ENCODE measurements around the gene APMAP. TPM values are rescaled to one million over a fixed set of nuclear protein-coding genes. Genes with fewer than 3 reads are reported as not detected.

The APMAP gene
- total RNA-seq, 1 donor from 2014 or later, result 71.7 TPM

DNA sequence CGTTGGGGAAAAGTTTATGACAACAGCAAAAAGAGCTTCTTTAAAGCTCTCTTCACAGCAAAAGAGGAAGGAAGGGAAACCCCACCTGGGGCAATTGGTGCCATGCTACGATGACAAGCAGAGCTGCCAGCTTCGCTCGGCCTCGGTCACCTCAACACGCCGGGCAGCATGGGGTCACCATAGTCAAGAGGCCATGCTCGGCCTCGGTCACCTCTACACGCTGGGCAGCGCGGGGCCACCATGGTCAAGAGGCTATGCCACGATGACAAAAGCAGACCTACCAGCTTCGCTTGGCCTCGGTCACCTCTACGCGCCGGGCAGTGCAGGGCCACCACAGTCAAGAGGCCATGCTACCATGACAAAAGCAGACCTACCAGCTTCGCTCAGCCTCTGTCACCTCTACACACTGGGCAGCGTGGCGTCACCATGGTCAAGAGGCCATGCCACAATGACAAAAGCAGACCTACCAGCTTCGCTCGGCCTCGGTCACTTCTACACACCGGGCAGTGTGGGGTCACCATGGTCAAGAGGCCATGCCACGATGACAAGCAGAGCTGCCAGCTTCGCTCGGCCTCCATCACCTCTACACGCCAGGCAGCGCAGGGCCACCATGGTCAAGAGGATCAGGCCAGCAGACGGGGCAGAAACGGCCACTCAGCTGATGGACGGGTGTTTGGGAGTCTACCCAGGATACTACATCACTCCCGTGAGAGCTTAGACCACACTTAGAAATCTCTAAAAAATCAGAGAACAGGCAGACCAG is 12.1 kb downstream of the APMAP start:
- H3K4me3 ChIP-seq, result no peak overlapping the region
- no peaks in the 10 kb centered on the region for H3F3A ChIP-seq (ENCODE audit: low read depth)
- H3K27ac Mint-ChIP-seq, result no peak overlapping the region
- H3K9me3 Mint-ChIP-seq, result peaks cover 24% of the 10 kb centered on the region
- H3K9me3 ChIP-seq (ENCODE audit: low read depth), result peaks cover 12% of the 10 kb centered on the region
- H3K4me1 ChIP-seq, result no peaks in the 10 kb centered on the region
- H3K79me2 ChIP-seq (ENCODE audit: low read depth), result peaks cover 11% of the 10 kb centered on the region
- peaks cover 7% of the 10 kb centered on the region for H3K27me3 Mint-ChIP-seq (ENCODE audit: insufficient read depth, low read depth)
- H3K36me3 ChIP-seq, result peaks cover 10% of the 10 kb centered on the region
- H3K4me3 Mint-ChIP-seq, result no peak overlapping the region
- no peak for DNase-seq (ENCODE audit: low spot score)
- H3K4me1 Mint-ChIP-seq, result peaks cover 3% of the 10 kb centered on the region
- H3K4me2 ChIP-seq, result no peak overlapping the region
- no peaks in the 10 kb centered on the region for H3K27me3 ChIP-seq
- no peak overlapping the region for H2AFZ ChIP-seq (replicated peaks)
- H4K20me1 ChIP-seq (ENCODE audit: low read depth), result no peaks in the 10 kb centered on the region
- TF ChIP-seq, protein P1, sequence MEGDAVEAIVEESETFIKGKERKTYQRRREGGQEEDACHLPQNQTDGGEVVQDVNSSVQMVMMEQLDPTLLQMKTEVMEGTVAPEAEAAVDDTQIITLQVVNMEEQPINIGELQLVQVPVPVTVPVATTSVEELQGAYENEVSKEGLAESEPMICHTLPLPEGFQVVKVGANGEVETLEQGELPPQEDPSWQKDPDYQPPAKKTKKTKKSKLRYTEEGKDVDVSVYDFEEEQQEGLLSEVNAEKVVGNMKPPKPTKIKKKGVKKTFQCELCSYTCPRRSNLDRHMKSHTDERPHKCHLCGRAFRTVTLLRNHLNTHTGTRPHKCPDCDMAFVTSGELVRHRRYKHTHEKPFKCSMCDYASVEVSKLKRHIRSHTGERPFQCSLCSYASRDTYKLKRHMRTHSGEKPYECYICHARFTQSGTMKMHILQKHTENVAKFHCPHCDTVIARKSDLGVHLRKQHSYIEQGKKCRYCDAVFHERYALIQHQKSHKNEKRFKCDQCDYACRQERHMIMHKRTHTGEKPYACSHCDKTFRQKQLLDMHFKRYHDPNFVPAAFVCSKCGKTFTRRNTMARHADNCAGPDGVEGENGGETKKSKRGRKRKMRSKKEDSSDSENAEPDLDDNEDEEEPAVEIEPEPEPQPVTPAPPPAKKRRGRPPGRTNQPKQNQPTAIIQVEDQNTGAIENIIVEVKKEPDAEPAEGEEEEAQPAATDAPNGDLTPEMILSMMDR (IDR thresholded peaks at IDR 0.05), result no peak
- TF ChIP-seq EZH2phosphoT487 (IDR thresholded peaks at IDR 0.05) (no peak), EZH2 (IDR thresholded peaks at IDR 0.05) (no peak)
- no peak overlapping the region for H3K9ac ChIP-seq
- no peak overlapping the region for H3K27ac ChIP-seq
- H3K36me3 Mint-ChIP-seq, result peaks cover 70% of the 10 kb centered on the region

DNA sequence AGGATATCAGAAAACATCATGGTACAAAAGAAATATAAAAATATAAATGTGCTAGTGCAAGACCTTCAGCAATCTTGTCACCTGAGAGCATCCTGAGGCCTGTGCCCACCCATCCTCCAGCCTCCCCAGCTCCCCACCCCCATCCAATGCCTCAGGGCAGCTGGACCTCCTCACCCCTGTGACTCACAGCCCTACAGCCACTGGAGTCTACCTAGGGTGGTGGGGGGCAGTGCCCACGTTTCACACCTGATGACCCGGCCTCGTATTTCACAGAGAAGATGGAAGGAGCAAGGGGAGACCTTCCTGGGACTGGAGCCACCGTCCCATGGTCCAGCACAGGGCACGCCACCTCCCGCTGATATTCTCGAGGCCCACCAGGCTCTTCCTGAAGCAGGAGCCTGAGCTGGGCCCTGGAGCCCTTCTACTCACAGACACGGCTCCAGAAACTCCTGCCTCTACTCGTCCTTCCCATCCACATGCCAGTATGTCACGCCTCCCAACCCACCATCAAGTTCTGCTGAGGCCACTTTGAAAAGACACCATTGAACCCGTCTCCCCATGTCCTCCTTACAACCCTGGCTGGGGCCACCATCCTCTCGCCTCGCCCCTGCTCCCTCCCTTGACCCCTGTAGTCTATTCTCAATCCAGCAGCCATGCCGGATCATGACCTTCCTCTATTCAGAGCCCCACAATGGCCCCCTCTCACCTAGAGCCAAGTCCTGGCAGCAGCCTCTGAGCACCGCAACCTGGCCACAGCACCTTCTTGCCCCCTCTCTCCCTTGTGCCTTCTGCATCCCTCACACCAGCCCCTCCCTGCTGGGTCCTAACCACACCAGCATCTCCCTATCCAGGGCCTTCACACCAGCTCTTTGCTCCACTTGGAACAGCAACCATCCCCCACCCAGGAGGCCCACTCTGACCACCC is 13.3 kb downstream of the APMAP start:
- Histone ChIP-seq H3K9me3 (ENCODE audit: low read depth) (peaks cover 12% of the 10 kb centered on the region), H3K4me2 (no peak overlapping the region), H4K20me1 (ENCODE audit: low read depth) (no peaks in the 10 kb centered on the region), H3K27me3 (no peaks in the 10 kb centered on the region), H3K36me3 (peaks cover 10% of the 10 kb centered on the region), H3F3A (ENCODE audit: low read depth) (no peaks in the 10 kb centered on the region), H3K9ac (no peak overlapping the region), H3K27ac (no peak overlapping the region), H3K79me2 (ENCODE audit: low read depth) (peaks cover 8% of the 10 kb centered on the region), H3K4me1 (no peaks in the 10 kb centered on the region), H2AFZ (replicated peaks) (no peak overlapping the region), H3K4me3 (no peak overlapping the region)
- DNase-seq (ENCODE audit: low spot score), result no peak
- Mint-ChIP-seq H3K4me1 (peaks cover 3% of the 10 kb centered on the region), H3K27me3 (ENCODE audit: insufficient read depth, low read depth) (peaks cover 7% of the 10 kb centered on the region), H3K27ac (no peak overlapping the region), H3K4me3 (no peak overlapping the region), H3K9me3 (peaks cover 25% of the 10 kb centered on the region), H3K36me3 (peaks cover 75% of the 10 kb centered on the region)
- no peak for TF ChIP-seq EZH2 (IDR thresholded peaks at IDR 0.05)

DNA sequence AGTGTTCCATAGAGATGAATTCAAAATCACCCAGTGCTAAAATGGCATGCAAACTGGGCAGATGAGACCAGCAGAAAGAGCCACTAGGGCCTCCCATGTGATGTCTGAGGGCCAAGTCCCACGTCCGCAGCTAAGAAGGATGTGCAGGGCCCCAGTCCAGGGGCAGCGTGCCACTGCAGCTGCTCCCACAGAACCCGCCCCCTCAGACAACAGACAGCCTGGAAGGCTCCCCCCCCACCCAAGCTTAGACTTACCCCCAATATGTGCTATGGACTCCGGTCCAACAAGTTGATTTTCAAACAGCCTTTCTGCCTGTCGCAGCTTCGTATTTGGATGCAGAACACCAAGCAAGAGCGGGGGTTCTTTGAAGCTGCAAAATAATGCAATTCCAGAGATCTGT is 14.0 kb downstream of the APMAP start:
- H3K27me3 Mint-ChIP-seq (ENCODE audit: insufficient read depth, low read depth), result peaks cover 7% of the 10 kb centered on the region
- Histone ChIP-seq H3K4me1 (no peaks in the 10 kb centered on the region), H2AFZ (replicated peaks) (no peak overlapping the region), H3K79me2 (ENCODE audit: low read depth) (peaks cover 5% of the 10 kb centered on the region), H3K4me2 (no peak overlapping the region), H3K9me3 (ENCODE audit: low read depth) (peaks cover 12% of the 10 kb centered on the region), H3K9ac (no peak overlapping the region), H3K4me3 (no peak overlapping the region), H3K27me3 (no peaks in the 10 kb centered on the region), H3F3A (ENCODE audit: low read depth) (no peaks in the 10 kb centered on the region), H3K36me3 (peaks cover 8% of the 10 kb centered on the region), H4K20me1 (ENCODE audit: low read depth) (no peaks in the 10 kb centered on the region), H3K27ac (no peak overlapping the region)
- no peak for TF ChIP-seq EZH2 (IDR thresholded peaks at IDR 0.05)
- no peak overlapping the region for H3K27ac Mint-ChIP-seq
- H3K4me3 Mint-ChIP-seq, result no peak overlapping the region
- peaks cover 75% of the 10 kb centered on the region for H3K36me3 Mint-ChIP-seq
- H3K4me1 Mint-ChIP-seq, result no peaks in the 10 kb centered on the region
- no peak for DNase-seq (ENCODE audit: low spot score)
- peaks cover 25% of the 10 kb centered on the region for H3K9me3 Mint-ChIP-seq

DNA sequence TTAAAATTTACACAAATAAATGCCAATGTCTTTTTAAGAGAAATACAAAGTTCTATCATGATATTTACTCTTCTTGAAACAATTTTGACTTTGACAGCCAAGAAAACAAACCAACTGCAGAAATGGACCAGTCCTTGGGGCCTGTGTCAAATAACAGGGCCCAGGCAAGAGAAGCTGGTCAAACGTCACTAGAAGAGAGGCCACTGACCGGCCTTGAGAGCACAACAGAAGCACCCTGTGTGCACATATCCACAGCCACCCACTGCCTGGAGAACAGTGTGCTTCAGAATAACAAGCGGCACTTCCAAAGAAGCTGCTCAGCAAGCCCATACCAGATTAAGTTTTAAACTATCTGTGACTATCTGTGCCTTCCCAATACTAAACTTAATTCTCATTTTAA is 14.8 kb downstream of the APMAP start:
- H3K27me3 ChIP-seq, result no peaks in the 10 kb centered on the region
- H3K36me3 Mint-ChIP-seq, result peaks cover 75% of the 10 kb centered on the region
- no peaks in the 10 kb centered on the region for H4K20me1 ChIP-seq (ENCODE audit: low read depth)
- TF ChIP-seq EZH2phosphoT487 (IDR thresholded peaks at IDR 0.05) (no peak), EZH2 (IDR thresholded peaks at IDR 0.05) (no peak)
- TF ChIP-seq, protein P1 (IDR thresholded peaks at IDR 0.05), result no peak
- H2AFZ ChIP-seq (replicated peaks), result no peak overlapping the region
- no peak for DNase-seq (ENCODE audit: low spot score)
- H3K27ac Mint-ChIP-seq, result no peak overlapping the region
- H3K27me3 Mint-ChIP-seq (ENCODE audit: insufficient read depth, low read depth), result peaks cover 7% of the 10 kb centered on the region
- H3K4me1 ChIP-seq, result no peaks in the 10 kb centered on the region
- H3K27ac ChIP-seq, result no peak overlapping the region
- peaks cover 24% of the 10 kb centered on the region for H3K9me3 Mint-ChIP-seq
- H3F3A ChIP-seq (ENCODE audit: low read depth), result no peaks in the 10 kb centered on the region
- peaks cover 12% of the 10 kb centered on the region for H3K9me3 ChIP-seq (ENCODE audit: low read depth)
- no peaks in the 10 kb centered on the region for H3K4me1 Mint-ChIP-seq
- H3K4me2 ChIP-seq, result no peak overlapping the region
- H3K79me2 ChIP-seq (ENCODE audit: low read depth), result peaks cover 5% of the 10 kb centered on the region
- no peak overlapping the region for H3K9ac ChIP-seq
- no peak overlapping the region for H3K4me3 Mint-ChIP-seq
- H3K36me3 ChIP-seq, result peaks cover 4% of the 10 kb centered on the region
- no peak overlapping the region for H3K4me3 ChIP-seq

Measured in neural progenitor cell (in vitro differentiated cells).